Mammary epithelial cell (primary cell): ENCODE results near the gene SNRK.

ENCODE experiments used
- EZH2 ChIP-seq: IDR thresholded peaks from 2 replicates; pipeline ENCODE4 v1.6.1; 2012; ENCODE audit warnings: low read length, inconsistent platforms, borderline replicate concordance
- TF ChIP-seq, protein P1 (sequence below), 2 donors: IDR thresholded peaks in 1 of 2; conservative IDR thresholded peaks in 1 of 2; 2 replicates each; pipeline ENCODE4 v1.5.1; 2011 to 2012; ENCODE audit warnings: inconsistent platforms in 2 of 2, low read length in 2 of 2, mild to moderate bottlenecking in 2 of 2, control low read depth in 1 of 2, low read depth in 1 of 2; ENCODE audit not compliant: insufficient read depth in 1 of 2; ENCODE audit errors: extremely low read depth in 1 of 2

DNA sequence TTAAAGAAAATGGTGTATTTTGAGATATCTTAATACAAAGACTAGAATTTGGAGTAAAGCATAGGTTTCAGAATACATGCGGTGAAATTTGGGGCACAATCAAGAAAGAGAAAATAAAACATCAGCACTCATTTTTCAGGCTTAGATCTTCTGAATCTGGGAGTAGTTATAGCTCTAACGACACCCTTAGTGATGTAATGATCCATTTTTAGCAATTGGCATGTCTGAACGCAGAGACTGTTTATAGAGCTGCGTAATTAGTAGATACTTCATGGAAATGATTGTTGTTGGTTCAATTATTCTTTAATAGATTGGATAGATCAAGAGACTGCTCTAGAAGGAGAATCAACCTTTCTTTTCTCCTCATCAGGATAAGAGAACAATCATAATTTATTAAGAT lies 47.5 kb upstream of the SNRK start:
- TF ChIP-seq, protein P1, sequence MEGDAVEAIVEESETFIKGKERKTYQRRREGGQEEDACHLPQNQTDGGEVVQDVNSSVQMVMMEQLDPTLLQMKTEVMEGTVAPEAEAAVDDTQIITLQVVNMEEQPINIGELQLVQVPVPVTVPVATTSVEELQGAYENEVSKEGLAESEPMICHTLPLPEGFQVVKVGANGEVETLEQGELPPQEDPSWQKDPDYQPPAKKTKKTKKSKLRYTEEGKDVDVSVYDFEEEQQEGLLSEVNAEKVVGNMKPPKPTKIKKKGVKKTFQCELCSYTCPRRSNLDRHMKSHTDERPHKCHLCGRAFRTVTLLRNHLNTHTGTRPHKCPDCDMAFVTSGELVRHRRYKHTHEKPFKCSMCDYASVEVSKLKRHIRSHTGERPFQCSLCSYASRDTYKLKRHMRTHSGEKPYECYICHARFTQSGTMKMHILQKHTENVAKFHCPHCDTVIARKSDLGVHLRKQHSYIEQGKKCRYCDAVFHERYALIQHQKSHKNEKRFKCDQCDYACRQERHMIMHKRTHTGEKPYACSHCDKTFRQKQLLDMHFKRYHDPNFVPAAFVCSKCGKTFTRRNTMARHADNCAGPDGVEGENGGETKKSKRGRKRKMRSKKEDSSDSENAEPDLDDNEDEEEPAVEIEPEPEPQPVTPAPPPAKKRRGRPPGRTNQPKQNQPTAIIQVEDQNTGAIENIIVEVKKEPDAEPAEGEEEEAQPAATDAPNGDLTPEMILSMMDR (conservative IDR thresholded peaks at IDR 0.05 in 1 of 2, IDR thresholded peaks at IDR 0.05 in 1 of 2; ENCODE audit: extremely low read depth in 1 of 2, insufficient read depth in 1 of 2, low read depth in 1 of 2, low read length in 2 of 2), result no peak
- no peak for TF ChIP-seq EZH2
